ENCODE measurements around the gene SMARCA4.
"Not testable (repeated sequence)": the region's sequence is repeated elsewhere in the genome, so short reads cannot be mapped to it uniquely, and the experiment has no call there.

- TF ChIP-seq EP300, CTCF, POLR2A, POLR2AphosphoS5 (IDR thresholded peaks at IDR 0.05): not testable (repeated sequence)
Observed at GRCh38 chr19:10943412-10943811, 17.4 kb upstream of the SMARCA4 start.
